Upper lobe of left lung (tissue), 4 donors: ENCODE measurements around the gene EXOC6.

Experiments used
- EP300 ChIP-seq, 4 donors: sonication (generic); formaldehyde crosslinking; IDR thresholded peaks; one replicate each; pipeline ENCODE4 v1.5.1; 2017; ENCODE audit warnings: antibody characterized with exemption in 4 of 4, control low read depth in 2 of 4
- TF ChIP-seq, protein P1 (sequence below), 6 experiments: fragments of 450-650 bp in 4 of 6; fragments of 200-600 bp in 2 of 6; sonication (generic) in 2 of 6; IDR thresholded peaks; one replicate each; pipeline ENCODE4 v1.5.1; 2016 to 2019; ENCODE audit warnings: antibody characterized with exemption in 6 of 6

DNA sequence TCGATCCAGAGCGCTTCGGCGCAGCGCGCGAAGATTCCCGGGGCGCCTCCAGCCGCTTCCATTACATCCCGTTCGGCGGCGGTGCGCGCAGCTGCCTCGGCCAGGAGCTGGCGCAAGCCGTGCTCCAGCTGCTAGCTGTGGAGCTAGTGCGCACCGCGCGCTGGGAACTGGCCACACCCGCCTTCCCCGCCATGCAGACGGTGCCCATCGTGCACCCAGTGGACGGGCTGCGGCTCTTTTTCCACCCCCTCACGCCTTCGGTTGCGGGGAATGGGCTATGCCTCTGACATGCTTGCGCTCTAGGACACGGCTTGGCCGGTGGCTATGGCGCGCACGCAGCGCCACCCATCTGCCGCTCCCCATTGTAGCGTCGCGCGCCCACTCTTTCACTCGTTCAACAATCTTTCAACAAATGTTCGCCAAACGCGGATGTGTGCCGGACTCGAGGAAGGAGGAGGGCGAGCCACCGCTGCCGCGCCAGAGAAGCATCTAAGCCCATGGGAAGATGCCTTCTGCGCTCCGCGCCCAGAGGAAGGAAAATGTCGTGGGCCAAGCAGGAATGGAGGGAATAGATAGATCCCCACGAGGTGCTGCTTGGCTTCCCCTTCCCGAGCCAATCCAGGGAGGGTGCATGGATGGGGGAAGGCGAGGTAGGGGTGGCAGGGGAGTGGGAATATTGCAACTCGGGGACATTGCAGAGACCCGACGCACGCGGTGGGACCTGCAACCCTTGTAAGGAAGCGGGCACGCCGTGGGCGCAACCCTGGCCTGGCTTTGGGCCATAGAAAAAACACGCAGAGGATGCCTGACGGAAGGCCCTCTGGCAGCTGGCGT lies 220.3 kb downstream of the EXOC6 start:
- TF ChIP-seq, protein P1, sequence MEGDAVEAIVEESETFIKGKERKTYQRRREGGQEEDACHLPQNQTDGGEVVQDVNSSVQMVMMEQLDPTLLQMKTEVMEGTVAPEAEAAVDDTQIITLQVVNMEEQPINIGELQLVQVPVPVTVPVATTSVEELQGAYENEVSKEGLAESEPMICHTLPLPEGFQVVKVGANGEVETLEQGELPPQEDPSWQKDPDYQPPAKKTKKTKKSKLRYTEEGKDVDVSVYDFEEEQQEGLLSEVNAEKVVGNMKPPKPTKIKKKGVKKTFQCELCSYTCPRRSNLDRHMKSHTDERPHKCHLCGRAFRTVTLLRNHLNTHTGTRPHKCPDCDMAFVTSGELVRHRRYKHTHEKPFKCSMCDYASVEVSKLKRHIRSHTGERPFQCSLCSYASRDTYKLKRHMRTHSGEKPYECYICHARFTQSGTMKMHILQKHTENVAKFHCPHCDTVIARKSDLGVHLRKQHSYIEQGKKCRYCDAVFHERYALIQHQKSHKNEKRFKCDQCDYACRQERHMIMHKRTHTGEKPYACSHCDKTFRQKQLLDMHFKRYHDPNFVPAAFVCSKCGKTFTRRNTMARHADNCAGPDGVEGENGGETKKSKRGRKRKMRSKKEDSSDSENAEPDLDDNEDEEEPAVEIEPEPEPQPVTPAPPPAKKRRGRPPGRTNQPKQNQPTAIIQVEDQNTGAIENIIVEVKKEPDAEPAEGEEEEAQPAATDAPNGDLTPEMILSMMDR (IDR thresholded peaks at IDR 0.05) = no peak
- TF ChIP-seq EP300 (IDR thresholded peaks at IDR 0.05) = no peak
